NCI-H146 (cell line): ENCODE results near the gene GXYLT2.
"Not testable (repeated sequence)": the region's sequence is repeated elsewhere in the genome, so short reads cannot be mapped to it uniquely, and the experiment has no call there.

ENCODE experiments used
- DNase-seq: peaks from one replicate; lab custom pipeline; 2025; lab: John Stamatoyannopoulos, UW

GXYLT2 gene

GRCh38 chr3:72974956-72975355 is 87.1 kb downstream of the GXYLT2 start:
- no peak for DNase-seq

GRCh38 chr3:72976281-72976741 is 88.5 kb downstream of the GXYLT2 start:
- DNase-seq, result no peak

GRCh38 chr3:72977060-72977808 is 89.4 kb downstream of the GXYLT2 start:
- no peak for DNase-seq

- no peak for DNase-seq
Observed at GRCh38 chr3:72982609-72983366, 94.9 kb downstream of the GXYLT2 start.

- DNase-seq, result no peak
Observed at GRCh38 chr3:72985576-72985975, 97.7 kb downstream of the GXYLT2 start.

GRCh38 chr3:72990701-72991395 is 103.0 kb downstream of the GXYLT2 start:
- no peak for DNase-seq

- DNase-seq, result no peak
Observed at GRCh38 chr3:72991522-72991921, 103.7 kb downstream of the GXYLT2 start.

GRCh38 chr3:72993391-72993790 is 105.5 kb downstream of the GXYLT2 start:
- DNase-seq, result no peak

GRCh38 chr3:72995337-72995736 is 107.5 kb downstream of the GXYLT2 start:
- DNase-seq, result no peak

GRCh38 chr3:72996121-72996472 is 108.3 kb downstream of the GXYLT2 start:
- DNase-seq, result no peak

- DNase-seq, result peak; percentile 78
Observed at GRCh38 chr3:72996473-72997333, 108.9 kb downstream of the GXYLT2 start, which contains the start of gene PPP4R2. Gene PPP4R2 (plus strand): TSS chr3:72996811. CDS start chr3:72997038, 227 bp downstream.

GRCh38 chr3:72997421-72997961 is 109.6 kb downstream of the GXYLT2 start:
- DNase-seq, result peak; percentile 32

- no peak for DNase-seq
Observed at GRCh38 chr3:72998466-72998865, 110.6 kb downstream of the GXYLT2 start.

GRCh38 chr3:72999951-73000350 is 112.1 kb downstream of the GXYLT2 start:
- no peak for DNase-seq

GRCh38 chr3:73003050-73003449 is 115.2 kb downstream of the GXYLT2 start:
- DNase-seq, result not testable (repeated sequence)

- no peak for DNase-seq
Observed at GRCh38 chr3:73004316-73004715, 116.5 kb downstream of the GXYLT2 start.

- DNase-seq, result no peak
Observed at GRCh38 chr3:73007992-73008712, 120.3 kb downstream of the GXYLT2 start.

- DNase-seq, result no peak
Observed at GRCh38 chr3:73009008-73009407, 121.2 kb downstream of the GXYLT2 start.

- DNase-seq, result no peak
Observed at GRCh38 chr3:73009750-73010149, 121.9 kb downstream of the GXYLT2 start.

GRCh38 chr3:73010158-73010557 is 122.3 kb downstream of the GXYLT2 start:
- DNase-seq, result no peak

GRCh38 chr3:73018298-73018697 is 130.5 kb downstream of the GXYLT2 start:
- DNase-seq, result no peak
